DMS 273 (cell line): ENCODE results near the gene RCOR3.
"Not testable (repeated sequence)": the region's sequence is repeated elsewhere in the genome, so short reads cannot be mapped to it uniquely, and the experiment has no call there.

ENCODE experiments used
- DNase-seq: peaks from one replicate; lab custom pipeline; 2025; ENCODE audit not compliant: unreplicated experiment; lab: John Stamatoyannopoulos, UW

RCOR3 gene

DNA sequence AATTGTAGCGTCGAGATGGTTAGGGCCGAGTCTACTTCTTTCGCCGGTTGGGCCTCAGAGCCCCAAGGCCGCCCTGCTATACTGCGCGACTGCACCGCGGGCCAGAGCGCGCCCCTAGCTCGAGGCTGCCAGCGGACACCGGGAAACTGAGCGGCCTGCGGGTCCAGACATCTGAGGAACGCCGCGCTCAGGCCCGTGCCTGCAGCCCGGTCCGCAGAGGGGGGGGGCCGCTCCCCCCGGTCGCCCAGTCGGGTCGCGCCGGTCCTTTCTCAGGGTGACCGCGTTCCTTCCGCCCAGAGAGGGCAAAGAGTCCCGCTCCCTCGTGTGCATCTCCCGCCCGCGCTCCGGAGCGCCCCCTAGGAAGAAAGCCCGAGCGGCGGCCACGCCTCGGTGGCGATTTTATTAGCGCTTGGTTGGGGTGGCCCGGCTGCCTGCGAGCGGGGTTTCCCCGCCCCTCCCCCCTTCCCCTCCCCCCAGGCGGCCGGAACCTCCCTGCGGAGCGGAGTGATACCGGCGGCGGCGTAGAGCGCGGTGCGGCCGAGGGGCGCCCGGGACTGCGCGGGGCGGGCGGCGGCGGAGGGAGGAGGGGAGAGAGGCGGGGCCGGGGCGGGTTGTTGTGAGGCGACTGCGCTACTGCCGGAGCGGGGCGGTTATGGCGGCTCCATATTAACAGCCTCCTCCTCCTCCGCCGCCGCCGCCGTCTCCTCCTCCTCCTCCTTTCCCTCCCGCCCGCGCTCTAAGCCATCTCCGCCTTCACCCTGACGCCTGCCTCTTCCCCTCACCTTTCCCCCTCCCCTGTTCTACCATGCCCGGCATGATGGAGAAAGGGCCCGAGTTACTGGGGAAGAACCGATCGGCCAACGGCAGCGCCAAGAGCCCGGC lies at the start of gene RCOR3:
RCOR3 (plus strand) TSS at position 611 of the 882 bp plus-strand sequence; CDS start at position 806, 195 bp downstream.
- DNase-seq, result peak; percentile 96

DNA sequence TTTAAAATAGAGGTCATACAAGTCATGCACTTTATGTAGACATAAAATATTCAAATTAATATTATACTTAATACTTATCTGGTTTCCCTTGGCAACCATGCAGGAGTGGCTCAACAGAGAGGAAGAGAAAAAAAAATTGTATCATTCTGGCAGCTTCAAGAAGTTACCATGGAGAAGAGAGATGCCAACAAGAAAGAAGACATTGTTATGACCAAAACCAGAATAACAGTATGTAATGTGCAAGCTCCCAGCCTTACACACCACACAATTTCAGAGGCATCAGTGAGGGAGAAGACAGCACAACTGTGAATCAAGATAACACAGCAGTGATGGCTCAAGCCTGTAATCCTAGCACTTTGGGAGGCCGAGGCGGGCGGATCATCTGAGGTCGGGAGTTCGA lies 49.1 kb upstream of the RCOR3 start:
- DNase-seq, result no peak

DNA sequence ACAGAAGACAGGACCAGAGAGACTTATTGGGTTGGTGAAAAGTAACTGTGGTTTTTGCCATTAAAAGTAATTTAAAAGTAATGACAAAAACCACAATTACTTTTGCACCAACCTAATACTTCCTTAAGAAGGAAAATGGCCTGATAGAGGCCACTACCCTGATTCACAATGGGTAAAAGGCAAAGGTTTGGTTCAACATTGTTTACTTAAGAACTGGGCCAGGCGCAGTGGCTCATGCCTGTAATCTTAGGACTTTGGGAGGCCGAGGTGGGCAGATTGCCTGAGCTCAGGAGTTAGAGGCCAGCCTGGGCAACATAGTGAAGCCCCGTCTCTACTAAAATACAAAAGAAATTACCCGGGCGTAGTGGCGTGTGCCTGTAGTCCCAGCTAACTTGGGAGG lies 48.2 kb upstream of the RCOR3 start:
- no peak for DNase-seq

DNA sequence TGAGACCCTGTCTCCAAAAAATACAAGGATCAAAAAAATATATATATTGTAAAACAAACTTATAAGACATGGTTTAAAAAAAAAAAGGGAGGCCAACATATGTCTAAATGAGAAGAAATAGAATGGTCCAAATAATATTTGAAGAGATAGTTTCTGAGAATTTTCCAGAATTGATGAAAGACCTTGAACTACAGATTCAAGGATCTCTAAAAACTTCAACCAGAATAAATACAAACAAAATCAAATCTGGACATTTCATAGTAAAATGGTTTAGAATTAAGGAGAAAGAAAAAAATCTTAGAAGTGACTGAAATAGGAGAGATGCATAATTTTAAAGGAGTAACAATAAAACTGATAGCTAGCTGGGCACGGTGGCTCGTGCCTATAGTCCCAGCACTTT lies 45.5 kb upstream of the RCOR3 start:
- DNase-seq, result no peak

DNA sequence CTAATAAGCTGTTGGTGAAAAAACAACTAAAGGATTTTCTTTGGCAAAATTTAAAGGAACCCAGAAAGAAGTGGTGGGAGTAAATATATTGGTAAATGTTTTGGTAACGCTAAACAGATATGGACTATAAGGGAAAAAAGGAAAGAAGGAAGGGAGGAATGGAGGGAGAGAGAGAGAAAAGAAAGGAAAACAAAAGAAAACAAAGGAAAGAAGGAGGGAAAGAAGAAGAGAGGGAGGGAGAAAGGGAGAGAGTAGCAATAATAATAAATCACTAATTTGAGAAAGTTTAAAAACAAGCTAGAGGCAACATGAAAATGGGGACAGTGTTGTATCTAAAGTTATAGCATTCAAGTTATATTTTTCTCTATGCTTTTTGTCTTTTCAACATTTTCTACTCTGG lies 43.6 kb upstream of the RCOR3 start:
- DNase-seq, result no peak

DNA sequence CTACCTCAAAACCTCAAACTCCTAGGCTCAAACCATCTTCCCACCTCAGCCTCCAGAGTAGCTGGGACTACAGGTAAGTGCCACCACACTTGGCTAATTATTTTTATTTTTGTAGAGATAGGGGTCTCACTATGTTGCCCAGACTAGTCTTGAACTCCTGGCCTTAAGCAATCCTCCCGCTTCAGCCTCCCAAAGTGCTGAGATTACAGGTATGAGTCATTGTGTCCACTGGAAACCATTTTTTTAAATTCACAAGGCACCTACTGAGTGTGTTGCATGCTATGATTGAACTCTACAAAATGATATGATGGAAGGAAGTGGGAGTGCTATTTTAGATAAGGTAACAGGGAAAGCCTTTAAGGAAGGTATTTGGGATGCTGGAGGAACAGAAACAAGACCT lies 41.8 kb upstream of the RCOR3 start:
- DNase-seq, result no peak

DNA sequence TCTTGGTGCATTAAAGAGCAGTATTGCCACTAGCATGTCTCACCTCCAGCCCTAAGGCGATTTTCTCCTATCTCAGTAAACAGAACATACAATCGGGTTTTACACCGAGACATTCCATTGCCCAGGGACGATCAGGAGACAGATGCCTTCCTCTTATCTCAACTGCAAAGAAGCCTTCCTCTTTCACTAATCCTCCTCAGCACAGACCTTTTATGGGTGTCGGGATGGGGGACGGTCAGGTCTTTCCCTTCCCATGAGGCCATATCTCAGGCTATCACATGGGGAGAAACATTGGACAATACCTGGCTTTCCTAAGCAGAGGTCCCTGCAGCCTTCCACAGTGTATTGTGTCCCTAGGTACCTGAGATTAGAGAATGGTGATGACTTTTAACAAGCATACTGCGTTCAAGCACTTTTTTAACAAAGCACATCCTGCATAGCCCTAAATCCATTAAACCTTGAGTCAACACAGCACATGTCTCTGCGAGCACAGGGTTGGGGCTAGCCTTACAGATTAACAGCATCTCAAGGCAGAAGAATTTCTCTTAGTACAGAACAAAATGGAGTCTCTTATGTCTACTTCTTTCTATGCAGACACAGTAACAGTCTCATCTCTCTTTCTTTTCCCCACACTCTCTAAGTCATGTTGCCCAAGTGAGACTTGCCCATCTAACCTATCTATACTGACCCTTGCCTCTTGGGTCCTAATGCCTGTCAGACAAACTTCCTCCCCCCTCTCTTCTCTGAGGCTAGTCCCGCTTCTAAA lies 36.5 kb upstream of the RCOR3 start:
- DNase-seq, result not testable (repeated sequence)

DNA sequence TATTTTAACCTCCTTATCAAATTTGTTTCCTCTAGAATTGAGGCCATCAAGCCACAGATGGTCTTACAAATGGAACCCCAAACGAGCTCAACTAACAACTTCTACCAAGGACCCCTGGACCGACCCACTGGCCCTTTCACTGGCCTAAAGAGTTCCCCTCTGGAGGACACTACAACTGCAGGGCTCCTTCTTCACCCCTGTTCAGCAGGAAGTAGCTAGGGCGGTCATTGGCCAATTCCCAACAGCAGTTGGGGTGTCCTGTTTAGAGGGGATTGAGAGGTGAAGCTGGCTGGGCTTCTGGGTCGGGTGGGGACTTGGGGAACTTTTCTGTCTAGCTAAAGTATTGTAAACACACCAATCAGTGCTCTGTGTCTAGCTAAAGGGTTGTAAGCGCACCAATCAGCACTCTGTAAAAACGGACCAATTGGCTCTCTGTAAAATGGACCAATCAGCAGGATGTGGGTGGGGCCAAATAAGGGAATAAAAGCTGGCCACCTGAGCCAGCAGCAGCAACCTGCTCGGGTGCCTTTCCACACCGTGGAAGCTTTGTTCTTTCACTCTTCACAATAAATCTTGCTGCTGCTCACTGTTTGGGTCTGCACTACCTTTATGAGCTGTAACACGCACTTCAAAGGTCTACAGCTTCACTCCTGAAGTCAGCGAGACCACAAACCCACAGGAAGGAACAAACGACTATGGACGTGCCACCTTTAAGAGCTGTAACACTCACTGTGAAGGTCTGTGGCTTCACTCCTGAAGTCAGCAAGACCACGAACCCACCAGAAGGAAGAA lies 30.4 kb upstream of the RCOR3 start:
- not testable (repeated sequence) for DNase-seq

DNA sequence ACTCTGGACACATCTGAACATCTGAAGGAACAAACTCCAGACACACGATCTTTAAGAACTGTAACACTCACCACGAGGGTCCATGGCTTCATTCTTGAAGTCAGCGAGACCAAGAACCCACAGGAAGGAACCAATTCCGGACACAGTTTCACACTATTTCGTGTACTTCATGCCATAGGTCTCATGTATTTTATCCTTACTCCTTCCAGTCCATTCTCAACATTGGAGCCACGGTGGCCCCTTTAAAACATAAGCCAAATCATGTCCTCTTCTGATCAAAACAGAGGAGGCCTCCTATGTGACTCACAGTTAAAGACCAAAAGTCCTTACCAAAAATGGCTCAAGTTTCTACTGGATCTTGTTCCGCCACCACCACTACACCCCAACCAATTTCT lies 29.8 kb upstream of the RCOR3 start:
- DNase-seq, result no peak

DNA sequence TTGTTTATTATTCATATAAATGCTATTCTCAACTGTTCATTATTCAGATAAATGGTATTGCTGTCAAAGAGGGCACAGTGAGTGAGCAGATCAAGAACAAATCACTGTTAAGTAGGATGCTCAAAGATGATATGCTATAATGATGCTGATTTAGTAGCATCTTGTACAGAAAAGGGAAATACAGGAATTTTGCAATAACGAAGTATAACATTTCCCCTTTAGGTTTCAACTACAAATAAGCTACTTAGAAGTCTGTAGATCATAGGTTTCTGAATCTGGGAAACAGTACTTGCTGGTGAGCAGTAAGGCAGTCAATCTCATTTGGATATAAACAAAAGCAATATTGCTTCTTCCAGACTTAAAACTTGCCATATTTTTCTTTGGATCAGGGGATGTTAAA lies 27.3 kb upstream of the RCOR3 start:
- DNase-seq, result no peak

DNA sequence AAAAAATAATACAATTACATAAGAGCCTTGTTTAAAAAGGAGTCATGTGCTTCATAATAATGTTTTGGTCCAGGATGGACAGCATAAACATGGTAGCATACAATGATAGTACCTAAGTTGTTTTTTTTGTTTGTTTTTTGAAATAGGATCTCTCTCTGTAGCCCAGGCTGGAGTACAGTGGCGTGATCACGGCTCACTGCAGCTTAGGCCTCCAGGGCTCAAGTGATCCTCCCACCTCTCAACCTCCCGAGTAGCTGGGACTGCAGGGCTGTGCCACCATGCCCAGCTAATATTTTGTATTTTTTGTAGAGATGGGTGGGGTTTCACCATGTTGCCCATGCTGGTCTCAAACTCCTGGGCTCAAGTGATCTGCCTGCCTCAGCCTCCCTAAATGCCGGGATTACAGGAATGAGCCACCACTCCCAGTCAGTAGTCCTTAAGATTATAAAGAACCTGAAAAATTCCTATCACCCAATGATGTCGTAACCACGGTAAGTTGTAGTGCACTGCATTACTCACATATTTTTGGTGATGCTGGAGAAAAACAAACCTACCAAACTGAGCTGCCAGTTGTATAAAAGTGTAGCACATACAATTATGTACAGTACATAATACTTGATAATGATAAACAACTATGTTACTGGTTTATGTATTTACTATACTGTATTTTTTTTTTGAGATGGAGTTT lies 22.4 kb upstream of the RCOR3 start:
- no peak for DNase-seq

DNA sequence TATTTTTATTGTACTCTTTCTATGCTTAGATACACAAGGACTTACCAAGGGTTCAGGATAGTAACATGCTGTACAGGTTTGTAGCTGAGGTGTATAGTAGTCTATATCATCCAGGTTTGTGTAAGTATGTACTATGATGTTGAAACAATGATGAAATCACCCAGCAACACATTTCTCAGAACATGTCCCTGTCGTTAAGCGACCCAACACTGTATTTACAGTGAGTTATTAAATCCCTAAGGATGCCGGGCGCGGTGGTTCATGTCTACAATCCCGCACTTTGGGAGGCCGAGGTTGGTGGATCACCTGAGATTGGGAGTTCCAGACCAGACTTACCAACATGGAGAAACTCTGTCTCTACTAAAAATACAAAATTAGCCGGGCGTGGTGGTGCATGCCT lies 21.6 kb upstream of the RCOR3 start:
- DNase-seq, result no peak

DNA sequence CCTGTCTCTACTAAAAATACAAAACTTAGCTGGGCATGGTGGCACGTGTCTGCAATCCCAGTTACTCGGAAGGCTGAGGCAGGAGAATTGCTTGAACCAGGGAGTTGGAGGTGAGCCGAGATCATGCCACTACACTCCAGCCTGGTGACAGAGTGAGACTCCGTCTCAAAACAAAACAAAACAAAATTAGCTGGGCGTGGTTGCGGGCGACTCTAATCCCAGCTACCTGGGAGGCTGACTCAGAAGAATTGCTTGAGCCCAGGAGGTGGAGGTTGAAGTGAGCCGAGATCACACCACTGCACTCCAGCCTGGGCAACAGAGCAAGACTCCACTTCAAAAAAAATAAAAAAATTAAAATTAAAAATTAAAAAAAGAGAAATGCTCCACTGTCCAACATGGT lies 18.6 kb upstream of the RCOR3 start:
- not testable (repeated sequence) for DNase-seq

DNA sequence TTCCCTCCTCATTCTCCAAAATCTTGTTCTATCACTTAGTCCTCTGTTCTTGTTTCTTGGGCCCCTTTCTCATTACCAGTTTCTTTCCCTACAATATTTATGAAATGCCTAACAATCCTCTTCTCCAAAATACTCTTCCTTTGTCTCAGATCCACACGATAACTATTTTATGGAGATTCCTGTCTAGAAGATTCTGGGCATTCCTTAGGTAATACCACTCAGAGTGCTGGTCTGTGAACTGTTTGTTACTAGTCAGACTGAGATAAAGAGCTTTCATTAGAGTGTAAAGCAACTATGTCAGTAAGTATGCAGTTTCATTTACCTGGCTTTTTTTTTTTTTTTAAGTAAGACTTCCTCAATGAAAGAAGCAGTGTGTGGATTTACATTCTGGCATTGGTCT lies 18.1 kb upstream of the RCOR3 start:
- no peak for DNase-seq

DNA sequence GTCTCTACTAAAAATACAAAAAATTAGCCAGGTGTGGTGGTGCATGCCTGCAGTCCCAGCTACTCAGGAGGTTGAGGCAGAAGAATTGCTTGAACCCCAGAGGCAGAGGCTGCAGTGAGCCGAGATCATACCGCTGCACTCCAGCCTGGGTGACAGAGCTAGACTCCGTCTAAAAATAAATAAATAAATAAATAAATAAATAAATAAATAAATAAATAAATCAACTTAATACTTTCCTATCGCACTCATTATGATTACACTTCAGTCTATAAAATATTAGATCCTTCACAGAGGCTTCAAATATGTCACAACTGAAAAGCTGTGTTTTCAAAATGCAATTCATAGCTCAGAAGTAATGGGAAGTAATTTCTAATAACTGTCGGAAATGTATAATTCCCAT lies 15.5 kb upstream of the RCOR3 start:
- not testable (repeated sequence) for DNase-seq

DNA sequence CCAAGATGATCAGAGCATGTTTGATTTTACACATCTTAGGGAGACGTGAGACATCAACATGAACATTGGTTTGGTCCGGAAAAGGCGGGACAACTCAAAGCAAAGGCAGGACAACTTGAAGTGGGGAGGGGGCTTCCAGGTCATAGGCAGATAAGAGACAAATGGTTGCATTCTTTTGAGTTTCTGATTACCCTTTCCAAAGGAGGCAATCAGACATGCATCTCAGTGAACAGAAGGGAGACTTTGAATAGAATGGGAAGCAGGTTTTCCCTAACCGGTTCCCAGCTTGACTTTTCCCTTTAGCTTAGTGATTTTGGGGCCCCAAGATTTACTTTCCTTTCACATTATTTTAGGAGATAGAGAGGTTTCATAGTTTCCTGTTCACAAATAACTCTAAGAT lies 12.6 kb upstream of the RCOR3 start:
- DNase-seq, result not testable (repeated sequence)

DNA sequence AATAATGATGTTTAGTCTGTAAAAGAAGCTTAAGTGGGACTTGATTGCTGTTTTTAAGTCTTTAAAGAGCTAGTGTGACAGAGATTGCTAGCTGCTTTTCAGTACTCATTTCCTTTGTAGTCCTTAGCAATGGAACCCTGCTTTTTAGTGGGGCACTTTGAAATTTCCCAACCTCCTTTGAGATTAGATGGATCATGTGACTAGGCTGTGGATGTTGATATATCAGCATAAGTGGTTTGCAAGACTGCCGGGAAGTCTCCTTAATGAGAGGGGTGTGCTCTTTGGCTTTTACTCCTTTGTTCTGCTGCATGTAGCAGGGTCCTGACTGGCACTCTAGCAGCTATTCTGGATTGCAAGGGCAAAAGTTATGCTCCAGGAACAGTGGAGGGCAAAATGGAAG lies 11.2 kb upstream of the RCOR3 start:
- DNase-seq, result peak; percentile 27

DNA sequence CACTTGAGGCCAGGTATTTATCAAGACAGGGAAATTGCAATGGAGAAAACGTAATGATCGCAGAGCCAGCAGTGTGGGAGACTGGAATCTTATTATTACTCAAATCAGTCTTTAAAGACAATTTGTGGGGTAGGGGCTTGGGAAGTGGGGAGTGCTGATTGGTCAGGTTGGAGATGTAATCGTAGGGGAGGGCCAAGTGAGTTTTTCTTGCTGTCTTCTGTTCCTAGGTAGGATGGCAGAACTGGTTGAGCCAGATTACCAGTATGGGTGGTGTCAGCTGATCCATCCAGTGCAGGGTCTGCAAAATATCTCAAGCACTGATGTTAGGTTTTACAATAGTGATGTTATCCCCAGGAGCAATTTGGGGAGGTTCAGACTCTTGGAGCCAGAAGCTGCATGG lies 9.6 kb upstream of the RCOR3 start:
- not testable (repeated sequence) for DNase-seq

DNA sequence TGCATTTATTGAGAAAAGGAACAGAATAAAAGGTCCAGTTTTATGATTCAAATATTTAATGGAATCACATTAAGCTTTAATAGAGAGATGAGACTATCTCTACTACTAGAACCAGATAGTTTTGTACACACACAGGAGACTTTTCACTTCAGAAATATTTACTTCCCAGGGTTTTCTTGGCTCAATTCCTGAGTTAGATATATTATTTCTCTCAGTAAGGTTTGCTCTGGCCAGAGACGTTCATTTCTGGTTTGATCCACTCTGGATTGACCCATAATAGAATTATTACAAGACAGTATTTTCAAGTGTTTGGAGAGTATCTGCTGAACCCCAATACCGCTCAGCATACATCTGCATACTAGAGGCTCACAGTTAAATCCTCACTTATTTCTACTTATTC lies 1.3 kb upstream of the RCOR3 start:
- DNase-seq, result no peak

DNA sequence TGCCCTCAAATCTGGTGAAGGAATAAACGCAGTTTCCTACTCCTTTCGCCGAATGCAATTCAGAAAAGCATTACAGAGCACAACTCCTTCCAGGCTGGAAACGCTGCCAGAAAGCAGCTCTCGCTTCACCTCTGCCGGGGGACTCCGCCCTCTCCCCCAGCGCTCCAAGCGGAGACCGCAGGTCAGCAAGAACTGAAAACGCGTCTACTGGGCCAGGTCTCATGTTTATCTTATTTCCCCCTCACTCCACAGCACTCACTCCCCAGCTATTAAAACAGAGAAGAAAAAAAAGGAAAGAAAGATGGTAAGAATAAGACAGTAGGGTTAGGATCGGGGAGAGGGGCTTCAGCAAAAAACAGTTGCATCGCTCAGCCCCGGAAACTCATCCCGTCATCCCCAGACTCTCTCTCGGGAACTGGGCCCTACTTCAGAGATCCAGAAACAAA lies 833 bp upstream of the RCOR3 start:
- DNase-seq, result peak; percentile 93

DNA sequence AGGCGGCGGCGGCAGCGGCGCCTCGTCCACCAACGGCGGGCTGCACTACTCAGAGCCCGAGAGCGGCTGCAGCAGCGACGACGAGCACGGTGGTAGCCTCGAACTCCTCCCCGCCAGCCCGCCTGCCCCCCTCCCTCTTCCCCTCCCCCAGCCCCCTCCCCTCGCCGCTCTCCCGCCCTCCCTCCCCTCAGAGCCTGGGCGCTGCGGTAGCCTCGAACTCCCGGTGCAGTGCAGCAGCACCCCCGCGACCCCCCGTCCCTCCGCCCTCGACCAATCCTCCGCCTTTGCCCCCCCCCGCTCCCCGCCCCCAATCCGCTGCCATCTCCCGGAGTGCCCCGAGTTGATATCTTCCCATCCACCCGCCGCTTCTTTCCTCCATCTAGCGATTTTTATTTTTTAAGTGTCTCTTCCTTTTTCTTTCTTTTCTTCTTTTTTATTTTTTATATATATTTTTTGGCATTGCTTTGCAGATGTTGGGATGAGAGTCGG lies 516 bp downstream of the RCOR3 start:
- DNase-seq, result peak; percentile 90
